Rectal smooth muscle tissue (tissue), 1 donor: ENCODE results near the gene NPC2.

Experiments
- H3K27ac ChIP-seq: one replicate; pipeline ENCODE4 v1.7.0; 2013; ENCODE audit warnings: low read depth, low read length, inconsistent platforms
- H3K27me3 ChIP-seq: one replicate; pipeline ENCODE4 v1.7.0; 2013; ENCODE audit warnings: low read length; ENCODE audit not compliant: control insufficient read depth, insufficient read depth
- H3K36me3 ChIP-seq: one replicate; pipeline ENCODE4 v1.7.0; 2013; ENCODE audit warnings: low read length; ENCODE audit not compliant: control insufficient read depth, insufficient read depth
- H3K4me1 ChIP-seq: one replicate; pipeline ENCODE4 v1.7.0; 2013; ENCODE audit warnings: low read length; ENCODE audit not compliant: control insufficient read depth, insufficient read depth
- H3K4me3 ChIP-seq: one replicate; pipeline ENCODE4 v1.7.0; 2013; ENCODE audit warnings: low read length
- H3K9ac ChIP-seq: one replicate; pipeline ENCODE4 v1.7.0; 2013; ENCODE audit warnings: low read length

The NPC2 gene

GRCh38 chr14:74515891-74516412, 22.8 kb upstream of the NPC2 start:
- no peak overlapping the region for H3K27ac ChIP-seq
- no peak overlapping the region for H3K4me3 ChIP-seq
- no peak overlapping the region for H3K9ac ChIP-seq
- H3K36me3 ChIP-seq: no peaks in the 10 kb centered on the region
- H3K27me3 ChIP-seq: no peaks in the 10 kb centered on the region
- no peaks in the 10 kb centered on the region for H3K4me1 ChIP-seq

GRCh38 chr14:74514471-74514941, 21.4 kb upstream of the NPC2 start:
- Histone ChIP-seq H3K36me3 (no peaks in the 10 kb centered on the region), H3K4me3 (no peak overlapping the region), H3K27me3 (peaks cover 3% of the 10 kb centered on the region), H3K4me1 (no peaks in the 10 kb centered on the region), H3K9ac (no peak overlapping the region), H3K27ac (no peak overlapping the region)

GRCh38 chr14:74511966-74512830, 19.1 kb upstream of the NPC2 start:
- H3K9ac ChIP-seq: no peak overlapping the region
- no peaks in the 10 kb centered on the region for H3K36me3 ChIP-seq
- no peak overlapping the region for H3K4me3 ChIP-seq
- H3K4me1 ChIP-seq: no peaks in the 10 kb centered on the region
- H3K27ac ChIP-seq: no peak overlapping the region
- peaks cover 4% of the 10 kb centered on the region for H3K27me3 ChIP-seq

GRCh38 chr14:74510959-74511409, 17.9 kb upstream of the NPC2 start:
- Histone ChIP-seq H3K27ac (no peak overlapping the region), H3K27me3 (peaks cover 4% of the 10 kb centered on the region), H3K36me3 (no peaks in the 10 kb centered on the region), H3K9ac (no peak overlapping the region), H3K4me3 (no peak overlapping the region), H3K4me1 (no peaks in the 10 kb centered on the region)

GRCh38 chr14:74510223-74510931, 17.3 kb upstream of the NPC2 start:
- H3K9ac ChIP-seq: no peak overlapping the region
- H3K27ac ChIP-seq: no peak overlapping the region

GRCh38 chr14:74509587-74510222, 16.6 kb upstream of the NPC2 start:
- Histone ChIP-seq H3K27me3 (peaks cover 4% of the 10 kb centered on the region), H3K4me1 (no peaks in the 10 kb centered on the region), H3K4me3 (no peak overlapping the region), H3K36me3 (no peaks in the 10 kb centered on the region), H3K9ac (no peak overlapping the region), H3K27ac (no peak overlapping the region)

More at GRCh38 chr14:74510223-74510931, 17.3 kb upstream of the NPC2 start:
- no peaks in the 10 kb centered on the region for H3K36me3 ChIP-seq
- H3K4me1 ChIP-seq: no peaks in the 10 kb centered on the region
- peaks cover 4% of the 10 kb centered on the region for H3K27me3 ChIP-seq
- no peak overlapping the region for H3K4me3 ChIP-seq

- Histone ChIP-seq H3K9ac (no peak overlapping the region), H3K4me1 (no peaks in the 10 kb centered on the region), H3K4me3 (no peak overlapping the region), H3K27me3 (peaks cover 4% of the 10 kb centered on the region), H3K27ac (no peak overlapping the region), H3K36me3 (no peaks in the 10 kb centered on the region)
These were observed 15.8 kb upstream of the NPC2 start for GRCh38 chr14:74508844-74509428.

GRCh38 chr14:74508292-74508731, 15.2 kb upstream of the NPC2 start:
- Histone ChIP-seq H3K27ac (no peak overlapping the region), H3K4me1 (no peaks in the 10 kb centered on the region), H3K9ac (no peak overlapping the region), H3K4me3 (no peak overlapping the region), H3K27me3 (peaks cover 4% of the 10 kb centered on the region), H3K36me3 (no peaks in the 10 kb centered on the region)

GRCh38 chr14:74507840-74508239, 14.7 kb upstream of the NPC2 start:
- H3K36me3 ChIP-seq: no peaks in the 10 kb centered on the region
- no peak overlapping the region for H3K4me3 ChIP-seq
- H3K27me3 ChIP-seq: peaks cover 4% of the 10 kb centered on the region
- no peaks in the 10 kb centered on the region for H3K4me1 ChIP-seq
- H3K27ac ChIP-seq: no peak overlapping the region
- no peak overlapping the region for H3K9ac ChIP-seq

- Histone ChIP-seq H3K27ac (no peak overlapping the region), H3K4me3 (no peak overlapping the region), H3K27me3 (peaks cover 4% of the 10 kb centered on the region), H3K9ac (no peak overlapping the region), H3K4me1 (no peaks in the 10 kb centered on the region), H3K36me3 (no peaks in the 10 kb centered on the region)
These were observed 14.0 kb upstream of the NPC2 start for GRCh38 chr14:74507085-74507484.

GRCh38 chr14:74506411-74506851, 13.3 kb upstream of the NPC2 start:
- Histone ChIP-seq H3K9ac (no peak overlapping the region), H3K4me1 (peaks cover 3% of the 10 kb centered on the region), H3K27me3 (peaks cover 4% of the 10 kb centered on the region), H3K27ac (no peak overlapping the region), H3K4me3 (no peak overlapping the region), H3K36me3 (no peaks in the 10 kb centered on the region)

- Histone ChIP-seq H3K9ac (no peak overlapping the region), H3K36me3 (no peaks in the 10 kb centered on the region), H3K4me1 (peaks cover 8% of the 10 kb centered on the region), H3K4me3 (no peak overlapping the region), H3K27ac (no peak overlapping the region), H3K27me3 (peaks cover 4% of the 10 kb centered on the region)
These were observed 12.7 kb upstream of the NPC2 start for GRCh38 chr14:74505831-74506230.
